Ramos (cell line): ENCODE measurements around the gene CCDC70.

ENCODE experiments used
- in situ Hi-C: fragments of 300-500 bp; cut with MboI; formaldehyde crosslinking; loops from one replicate; pipeline ENCODE4 v1.14.3; 2022; ENCODE audit warnings: low sequenced_read_pairs; ENCODE audit not compliant: unreplicated experiment

CCDC70 gene

GRCh38 chr13:51849145-51850101, 12.3 kb upstream of the CCDC70 start:
- in situ Hi-C loops, result no loop called here

GRCh38 chr13:51856027-51856736, 5.6 kb upstream of the CCDC70 start:
- in situ Hi-C loops, result no loop called here

GRCh38 chr13:51856998-51857397, 4.8 kb upstream of the CCDC70 start:
- in situ Hi-C loops, result no loop called here

- in situ Hi-C loops, result no loop called here
Measured at GRCh38 chr13:51858433-51859247, 3.1 kb upstream of the CCDC70 start.

- in situ Hi-C loops, result no loop called here
Measured at GRCh38 chr13:51862957-51863356, 1.2 kb downstream of the CCDC70 start.

- in situ Hi-C loops, result no loop called here
Measured at GRCh38 chr13:51865838-51866237, 4.1 kb downstream of the CCDC70 start.

GRCh38 chr13:51867062-51867461, 5.3 kb downstream of the CCDC70 start:
- in situ Hi-C loops, result no loop called here

GRCh38 chr13:51869916-51870315, 8.1 kb downstream of the CCDC70 start:
- in situ Hi-C loops, result no loop called here

GRCh38 chr13:51870616-51871015, 8.8 kb downstream of the CCDC70 start:
- in situ Hi-C loops, result no loop called here

GRCh38 chr13:51873117-51873798, 11.5 kb downstream of the CCDC70 start:
- in situ Hi-C loops, result no loop called here

- in situ Hi-C loops, result no loop called here
Measured at GRCh38 chr13:51873837-51874236, 12.1 kb downstream of the CCDC70 start.

- in situ Hi-C loops, result no loop called here
Measured at GRCh38 chr13:51874651-51875050, 12.9 kb downstream of the CCDC70 start.

- in situ Hi-C loops, result no loop called here
Measured at GRCh38 chr13:51879133-51879532, 17.4 kb downstream of the CCDC70 start.

- in situ Hi-C loops, result no loop called here
Measured at GRCh38 chr13:51881296-51881695, 19.5 kb downstream of the CCDC70 start.

GRCh38 chr13:51882570-51883225, 20.9 kb downstream of the CCDC70 start:
- in situ Hi-C loops, result no loop called here

GRCh38 chr13:51883226-51883600, 21.4 kb downstream of the CCDC70 start:
- in situ Hi-C loops, result no loop called here

GRCh38 chr13:51885651-51886050, 23.9 kb downstream of the CCDC70 start:
- in situ Hi-C loops, result no loop called here

GRCh38 chr13:51887468-51887867, 25.7 kb downstream of the CCDC70 start:
- in situ Hi-C loops, result no loop called here

GRCh38 chr13:51892657-51893056, 30.9 kb downstream of the CCDC70 start:
- in situ Hi-C loops, result no loop called here

- in situ Hi-C loops, result no loop called here
Measured at GRCh38 chr13:51894239-51894638, 32.5 kb downstream of the CCDC70 start.
